Fibroblast of pulmonary artery (primary cell): ENCODE measurements around the gene KIZ.

ENCODE experiments used
- DNase-seq: peaks from one replicate; pipeline ENCODE4 v3.0.0-alpha.2; 2010; ENCODE audit warnings: low read depth
- H3K4me3 ChIP-seq: replicated peaks from 2 replicates; pipeline ENCODE4 v1.5.1; 2011; ENCODE audit warnings: low read depth, mild to moderate bottlenecking, control low read depth, low read length, moderate library complexity
- CTCF ChIP-seq: IDR thresholded peaks from 2 replicates; pipeline ENCODE4 v1.5.1; 2011; ENCODE audit warnings: mild to moderate bottlenecking, control low read depth, low read length, inconsistent platforms; ENCODE audit errors: missing control alignments

Gene KIZ

GRCh38 chr20:21273755-21274386 lies 148.0 kb downstream of the KIZ start:
- H3K4me3 ChIP-seq, result no peak overlapping the region
- DNase-seq, result no peak
- no peak for TF ChIP-seq CTCF

GRCh38 chr20:21278829-21279228 lies 152.9 kb downstream of the KIZ start:
- DNase-seq, result no peak
- no peak for TF ChIP-seq CTCF
- no peak overlapping the region for H3K4me3 ChIP-seq

GRCh38 chr20:21279706-21280521 lies 154.0 kb downstream of the KIZ start:
- H3K4me3 ChIP-seq, result no peak overlapping the region
- TF ChIP-seq CTCF, result no peak
- DNase-seq, result no peak

- DNase-seq, result no peak
- H3K4me3 ChIP-seq, result no peak overlapping the region
- no peak for TF ChIP-seq CTCF
These were observed 154.7 kb downstream of the KIZ start for GRCh38 chr20:21280522-21281016.

GRCh38 chr20:21286775-21287174 lies 160.9 kb downstream of the KIZ start:
- no peak for DNase-seq
- no peak for TF ChIP-seq CTCF

GRCh38 chr20:21288587-21289370 lies 162.9 kb downstream of the KIZ start:
- H3K4me3 ChIP-seq, result no peak overlapping the region
- no peak for TF ChIP-seq CTCF
- DNase-seq, result no peak

More at GRCh38 chr20:21286775-21287174, 160.9 kb downstream of the KIZ start:
- no peak overlapping the region for H3K4me3 ChIP-seq
